Measurements from ENCODE around the gene BICDL2. TPM values are rescaled to one million over a fixed set of nuclear protein-coding genes. Genes with fewer than 3 reads are reported as not detected.

BICDL2 gene
- polyA plus RNA-seq, 4 donors = 19.1 to 47.8 (median 33.5) TPM

- DNase-seq (no peak), FAIRE-seq (no peak)
- H3K27me3 ChIP-seq (ENCODE audit: control insufficient read depth in 3 of 3, insufficient read depth in 3 of 3, low read length in 3 of 3) = peaks cover 0 to 26% (median 6%) of the 10 kb centered on the region in 3 donors
- no peaks in the 10 kb centered on the region for H3K9me3 ChIP-seq (ENCODE audit: control insufficient read depth in 2 of 2, insufficient read depth in 1 of 2, low read depth in 1 of 2, low read length in 1 of 2)
- no peak overlapping the region for H3K4me3 ChIP-seq (ENCODE audit: low read depth in 1 of 3, low read length in 3 of 3)
- H3K4me1 ChIP-seq (ENCODE audit: control insufficient read depth in 3 of 3, insufficient read depth in 2 of 3, low read depth in 1 of 3, low read length in 2 of 3) = peaks cover 0 to 50% (median 0%) of the 10 kb centered on the region in 3 donors
- no peak overlapping the region for H3K27ac ChIP-seq (ENCODE audit: low read depth in 1 of 3, low read length in 2 of 3)
- peaks cover 0 to 10% (median 0%) of the 10 kb centered on the region in 3 donors for H3K36me3 ChIP-seq (ENCODE audit: control insufficient read depth in 3 of 3, insufficient read depth in 2 of 3, low read depth in 1 of 3, low read length in 3 of 3)
- WGBS, 3 donors = 81 to 86% (median 84%) methylated on average over 13 of the region's 13 CpGs
Measured at GRCh38 chr16:3015865-3016521, 20.8 kb downstream of the BICDL2 start.

- DNase-seq = no peak
- Histone ChIP-seq H3K9me3 (ENCODE audit: control insufficient read depth in 2 of 2, insufficient read depth in 1 of 2, low read depth in 1 of 2, low read length in 1 of 2) (no peaks in the 10 kb centered on the region), H3K4me1 (ENCODE audit: control insufficient read depth in 3 of 3, insufficient read depth in 2 of 3, low read depth in 1 of 3, low read length in 2 of 3) (peaks cover 0 to 60% (median 0%) of the 10 kb centered on the region in 3 donors), H3K27ac (ENCODE audit: low read depth in 1 of 3, low read length in 2 of 3) (no peak overlapping the region), H3K36me3 (ENCODE audit: control insufficient read depth in 3 of 3, insufficient read depth in 2 of 3, low read depth in 1 of 3, low read length in 3 of 3) (peaks cover 0 to 10% (median 0%) of the 10 kb centered on the region in 3 donors), H3K4me3 (ENCODE audit: low read depth in 1 of 3, low read length in 3 of 3) (no peak overlapping the region), H3K27me3 (ENCODE audit: control insufficient read depth in 3 of 3, insufficient read depth in 3 of 3, low read length in 3 of 3) (peaks cover 0 to 26% (median 6%) of the 10 kb centered on the region in 3 donors)
- FAIRE-seq = no peak
- 89 to 94% (median 92%) methylated on average over 6 of the region's 6 CpGs for WGBS, 3 donors
Measured at GRCh38 chr16:3014971-3015370, 21.8 kb downstream of the BICDL2 start.

- no peak overlapping the region for H3K27ac ChIP-seq (ENCODE audit: low read depth in 1 of 3, low read length in 2 of 3)
- peaks cover 0 to 10% (median 0%) of the 10 kb centered on the region in 3 donors for H3K36me3 ChIP-seq (ENCODE audit: control insufficient read depth in 3 of 3, insufficient read depth in 2 of 3, low read depth in 1 of 3, low read length in 3 of 3)
- DNase-seq (no peak), FAIRE-seq (no peak)
- peaks cover 0 to 29% (median 6%) of the 10 kb centered on the region in 3 donors for H3K27me3 ChIP-seq (ENCODE audit: control insufficient read depth in 3 of 3, insufficient read depth in 3 of 3, low read length in 3 of 3)
- H3K4me1 ChIP-seq (ENCODE audit: control insufficient read depth in 3 of 3, insufficient read depth in 2 of 3, low read depth in 1 of 3, low read length in 2 of 3) = peaks cover 0 to 64% (median 0%) of the 10 kb centered on the region in 3 donors
- H3K4me3 ChIP-seq (ENCODE audit: low read depth in 1 of 3, low read length in 3 of 3) = no peak overlapping the region
- no peaks in the 10 kb centered on the region for H3K9me3 ChIP-seq (ENCODE audit: control insufficient read depth in 2 of 2, insufficient read depth in 1 of 2, low read depth in 1 of 2, low read length in 1 of 2)
- 30 to 54% (median 50%) methylated on average over 12 of the region's 12 CpGs for WGBS, 3 donors
Measured at GRCh38 chr16:3013998-3014690, 22.6 kb downstream of the BICDL2 start.

- Histone ChIP-seq H3K27me3 (ENCODE audit: control insufficient read depth in 3 of 3, insufficient read depth in 3 of 3, low read length in 3 of 3) (peaks cover 0 to 27% (median 6%) of the 10 kb centered on the region in 3 donors), H3K27ac (ENCODE audit: low read depth in 1 of 3, low read length in 2 of 3) (peak overlapping the region in 1 of 3 donors; percentile 69), H3K36me3 (ENCODE audit: control insufficient read depth in 3 of 3, insufficient read depth in 2 of 3, low read depth in 1 of 3, low read length in 3 of 3) (peaks cover 0 to 10% (median 0%) of the 10 kb centered on the region in 3 donors), H3K9me3 (ENCODE audit: control insufficient read depth in 2 of 2, insufficient read depth in 1 of 2, low read depth in 1 of 2, low read length in 1 of 2) (no peaks in the 10 kb centered on the region), H3K4me3 (ENCODE audit: low read depth in 1 of 3, low read length in 3 of 3) (no peak overlapping the region), H3K4me1 (ENCODE audit: control insufficient read depth in 3 of 3, insufficient read depth in 2 of 3, low read depth in 1 of 3, low read length in 2 of 3) (peaks cover 0 to 67% (median under 1%) of the 10 kb centered on the region in 3 donors)
- DNase-seq (no peak), FAIRE-seq (no peak)
- 66 to 78% (median 74%) methylated on average over 20 to 27 of the region's 27 CpGs for WGBS, 3 donors
Measured at GRCh38 chr16:3013491-3013951, 23.2 kb downstream of the BICDL2 start.

GRCh38 chr16:3012828-3013420 lies 23.8 kb downstream of the BICDL2 start, which contains the start of gene CLDN9:
CLDN9 (plus strand) TSS chr16:3012923; CDS start chr16:3013363, 440 bp downstream.
- H3K4me3 ChIP-seq (ENCODE audit: low read depth in 1 of 3, low read length in 3 of 3) = peak within 1 kb of the TSS in 1 of 3 donors; percentile 28

GRCh38 chr16:3012246-3012645 lies 24.5 kb downstream of the BICDL2 start:
- H3K4me1 ChIP-seq (ENCODE audit: control insufficient read depth in 3 of 3, insufficient read depth in 2 of 3, low read depth in 1 of 3, low read length in 2 of 3) = peaks cover 5 to 65% (median 7%) of the 10 kb centered on the region in 3 donors
- peak in 1 of 2 donors; percentile 61 for DNase-seq
- H3K27ac ChIP-seq (ENCODE audit: low read depth in 1 of 3, low read length in 2 of 3) = peak overlapping the region in 1 of 3 donors; percentile 69
- no peaks in the 10 kb centered on the region for H3K9me3 ChIP-seq (ENCODE audit: control insufficient read depth in 2 of 2, insufficient read depth in 1 of 2, low read depth in 1 of 2, low read length in 1 of 2)
- WGBS, 3 donors = 11 to 22% (median 13%) methylated on average over 17 to 19 of the region's 19 CpGs
- peak overlapping the region in 1 of 3 donors; percentile 28 for H3K4me3 ChIP-seq (ENCODE audit: low read depth in 1 of 3, low read length in 3 of 3)
- peaks cover 0 to 10% (median 0%) of the 10 kb centered on the region in 3 donors for H3K36me3 ChIP-seq (ENCODE audit: control insufficient read depth in 3 of 3, insufficient read depth in 2 of 3, low read depth in 1 of 3, low read length in 3 of 3)
- no peak for FAIRE-seq
- peaks cover 0 to 19% (median 6%) of the 10 kb centered on the region in 3 donors for H3K27me3 ChIP-seq (ENCODE audit: control insufficient read depth in 3 of 3, insufficient read depth in 3 of 3, low read length in 3 of 3)

More at GRCh38 chr16:3012828-3013420, 23.8 kb downstream of the BICDL2 start, which contains the start of gene CLDN9:
- Histone ChIP-seq H3K4me1 (ENCODE audit: control insufficient read depth in 3 of 3, insufficient read depth in 2 of 3, low read depth in 1 of 3, low read length in 2 of 3) (peaks cover 5 to 67% (median 6%) of the 10 kb centered on the region in 3 donors), H3K27ac (ENCODE audit: low read depth in 1 of 3, low read length in 2 of 3) (peak within 1 kb of the TSS in 1 of 3 donors; percentile 69), H3K9me3 (ENCODE audit: control insufficient read depth in 2 of 2, insufficient read depth in 1 of 2, low read depth in 1 of 2, low read length in 1 of 2) (no peaks in the 10 kb centered on the region), H3K27me3 (ENCODE audit: control insufficient read depth in 3 of 3, insufficient read depth in 3 of 3, low read length in 3 of 3) (peaks cover 0 to 21% (median 6%) of the 10 kb centered on the region in 3 donors), H3K36me3 (ENCODE audit: control insufficient read depth in 3 of 3, insufficient read depth in 2 of 3, low read depth in 1 of 3, low read length in 3 of 3) (peaks cover 0 to 10% (median 0%) of the 10 kb centered on the region in 3 donors)
- FAIRE-seq (no peak), DNase-seq (peak; percentile 77)
- 17 to 33% (median 32%) methylated on average over 22 to 27 of the region's 27 CpGs for WGBS, 3 donors

GRCh38 chr16:3010510-3010909 lies 26.2 kb downstream of the BICDL2 start:
- 84 to 97% (median 90%) methylated on average over 8 of the region's 8 CpGs for WGBS, 3 donors
- peaks cover 0 to 18% (median 0%) of the 10 kb centered on the region in 3 donors for H3K36me3 ChIP-seq (ENCODE audit: control insufficient read depth in 3 of 3, insufficient read depth in 2 of 3, low read depth in 1 of 3, low read length in 3 of 3)
- peak overlapping the region in 1 of 3 donors; percentile 97 for H3K27ac ChIP-seq (ENCODE audit: low read depth in 1 of 3, low read length in 2 of 3)
- peaks cover 5 to 65% (median 7%) of the 10 kb centered on the region in 3 donors for H3K4me1 ChIP-seq (ENCODE audit: control insufficient read depth in 3 of 3, insufficient read depth in 2 of 3, low read depth in 1 of 3, low read length in 2 of 3)
- no peaks in the 10 kb centered on the region for H3K9me3 ChIP-seq (ENCODE audit: control insufficient read depth in 2 of 2, insufficient read depth in 1 of 2, low read depth in 1 of 2, low read length in 1 of 2)
- H3K27me3 ChIP-seq (ENCODE audit: control insufficient read depth in 3 of 3, insufficient read depth in 3 of 3, low read length in 3 of 3) = peaks cover 0 to 19% (median 6%) of the 10 kb centered on the region in 3 donors
- DNase-seq = no peak
- no peak for FAIRE-seq
- no peak overlapping the region for H3K4me3 ChIP-seq (ENCODE audit: low read depth in 1 of 3, low read length in 3 of 3)

Measured in small intestine (tissue), 7 donors.